Measurements from ENCODE around the gene OAS3.

Gene OAS3

GRCh38 chr12:112995008-112995407, 56.7 kb downstream of the OAS3 start:
- DNase-seq (ENCODE audit: insufficient read length, low spot score) (no peak), FAIRE-seq (no peak)
- no peak for TF ChIP-seq POLR2A (IDR thresholded peaks at IDR 0.05; ENCODE audit: low read depth, low read length)

- no peak for TF ChIP-seq POLR2A (IDR thresholded peaks at IDR 0.05; ENCODE audit: low read depth, low read length)
- FAIRE-seq (no peak), DNase-seq (ENCODE audit: insufficient read length, low spot score) (no peak)
Measured at GRCh38 chr12:112996501-112996900, 58.2 kb downstream of the OAS3 start.

- no peak for DNase-seq (ENCODE audit: insufficient read length, low spot score)
- no peak for TF ChIP-seq POLR2A (IDR thresholded peaks at IDR 0.05; ENCODE audit: low read depth, low read length)
- FAIRE-seq = no peak
Measured at GRCh38 chr12:112997506-112997905, 59.2 kb downstream of the OAS3 start.

DNA sequence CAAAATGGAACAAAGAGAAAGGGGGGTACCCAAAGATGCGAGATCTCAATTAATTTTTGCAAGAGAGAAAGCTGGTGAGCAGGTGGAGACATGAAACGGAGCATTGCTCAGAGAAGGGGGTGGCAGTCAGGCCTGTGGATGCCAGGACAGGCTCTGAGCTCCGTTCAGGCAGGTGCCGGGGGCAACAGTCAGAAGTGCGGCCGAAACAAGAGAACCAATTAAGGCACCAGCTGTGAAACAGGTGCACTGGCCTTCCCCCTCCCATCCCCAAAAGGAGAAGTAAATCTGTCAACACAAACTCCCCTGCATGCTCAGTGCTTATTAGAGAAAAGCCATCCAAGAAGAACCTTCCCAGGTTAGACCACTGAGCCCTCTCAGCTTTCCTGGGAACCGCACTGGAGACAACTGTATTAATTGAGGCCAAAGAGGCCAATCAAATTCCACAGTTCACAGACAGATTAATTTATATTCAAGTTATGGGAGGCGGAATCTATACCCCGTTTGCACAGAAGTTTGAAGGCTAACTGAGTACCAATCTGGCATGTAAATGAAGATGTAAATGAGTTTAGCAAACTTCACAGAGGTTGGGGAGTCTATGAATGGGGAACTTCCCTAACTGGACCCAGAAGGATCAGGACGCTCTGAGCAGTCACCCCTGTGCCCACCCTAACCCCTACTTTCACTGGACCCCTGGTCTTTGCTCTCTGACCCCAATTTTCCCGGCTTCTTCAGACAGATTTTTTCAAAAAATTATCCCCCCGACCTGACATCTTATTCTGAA, 60.9 kb downstream of the OAS3 start:
- no peak for TF ChIP-seq POLR2A (IDR thresholded peaks at IDR 0.05; ENCODE audit: low read depth, low read length)
- no peak for FAIRE-seq
- DNase-seq (ENCODE audit: insufficient read length, low spot score) = no peak

DNA sequence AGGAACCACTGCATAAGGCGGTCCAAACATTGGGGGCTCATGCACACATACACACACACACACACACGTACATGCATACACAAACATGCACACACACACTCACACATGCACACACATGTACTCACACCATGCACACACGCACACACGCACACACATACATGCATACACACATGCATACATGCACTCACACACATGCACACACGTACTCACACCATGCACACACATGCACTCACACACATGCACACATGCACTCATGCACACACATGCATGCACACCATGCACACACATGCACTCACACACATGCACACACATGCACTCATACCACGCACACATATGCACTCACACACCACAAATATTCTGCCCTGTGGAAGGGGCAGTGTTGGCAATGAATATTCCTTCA, 62.2 kb downstream of the OAS3 start:
- no peak for DNase-seq (ENCODE audit: insufficient read length, low spot score)
- TF ChIP-seq POLR2A (IDR thresholded peaks at IDR 0.05; ENCODE audit: low read depth, low read length) = no peak
- no peak for FAIRE-seq

DNA sequence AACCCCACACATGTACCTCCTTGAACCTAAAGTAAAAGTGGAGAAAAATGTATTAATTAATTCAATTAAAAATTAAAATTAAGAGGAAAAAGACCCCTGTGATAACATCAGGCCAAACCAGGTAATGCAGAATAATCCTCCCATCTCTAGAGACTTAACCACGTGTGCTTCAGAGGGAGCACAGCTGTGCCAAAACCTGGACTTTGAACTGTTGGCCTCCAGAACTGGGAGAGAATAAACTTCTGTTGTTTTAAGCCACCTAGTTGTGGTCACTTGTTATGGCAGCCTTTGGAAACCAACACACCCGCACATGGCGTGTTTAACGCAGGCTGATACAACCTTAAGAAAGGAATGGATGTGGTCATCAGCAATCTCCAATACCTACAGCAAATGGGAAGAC, 63.9 kb downstream of the OAS3 start:
- TF ChIP-seq POLR2A (IDR thresholded peaks at IDR 0.05; ENCODE audit: low read depth, low read length) = no peak
- no peak for DNase-seq (ENCODE audit: insufficient read length, low spot score)
- no peak for FAIRE-seq

DNA sequence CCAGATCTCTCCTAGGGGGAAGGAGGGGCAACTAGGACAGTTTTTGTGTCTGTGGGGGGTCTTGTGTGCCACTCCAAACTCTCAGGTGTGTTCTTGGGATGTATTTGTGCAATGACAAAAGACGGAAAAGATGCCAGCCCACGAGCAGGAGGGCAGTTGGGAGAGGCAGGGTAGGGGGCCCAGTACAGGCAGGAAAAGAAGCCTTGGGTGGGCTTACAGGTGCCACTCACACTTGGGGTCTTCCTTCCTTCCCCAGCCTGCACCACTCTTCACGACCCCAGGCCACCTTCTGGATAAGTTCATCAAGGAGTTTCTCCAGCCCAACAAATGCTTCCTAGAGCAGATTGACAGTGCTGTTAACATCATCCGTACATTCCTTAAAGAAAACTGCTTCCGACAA, 64.4 kb downstream of the OAS3 start:
- no peak for DNase-seq (ENCODE audit: insufficient read length, low spot score)
- no peak for TF ChIP-seq POLR2A (IDR thresholded peaks at IDR 0.05; ENCODE audit: low read depth, low read length)
- no peak for FAIRE-seq

DNA sequence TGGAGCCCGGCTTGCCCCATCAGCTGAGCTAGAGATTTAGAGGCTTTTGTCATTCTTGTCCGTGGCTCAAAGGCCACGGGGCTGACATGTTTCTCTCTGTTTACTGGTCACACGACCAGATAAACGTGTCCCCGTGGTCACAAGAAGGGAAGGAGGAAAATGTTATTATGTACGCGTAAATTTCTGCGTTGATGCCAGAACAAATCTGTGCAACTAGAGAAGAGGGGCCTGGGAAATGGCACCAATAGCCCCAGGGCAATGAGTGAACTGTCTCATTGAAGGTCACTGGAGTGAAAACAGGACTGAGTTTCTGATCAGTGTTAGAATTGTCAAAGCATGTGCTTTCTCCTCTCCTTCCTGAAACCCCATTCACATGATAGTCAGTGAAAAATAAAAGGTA, 65.4 kb downstream of the OAS3 start:
- no peak for TF ChIP-seq POLR2A (IDR thresholded peaks at IDR 0.05; ENCODE audit: low read depth, low read length)
- FAIRE-seq (no peak), DNase-seq (ENCODE audit: insufficient read length, low spot score) (no peak)

- DNase-seq (ENCODE audit: insufficient read length, low spot score) = peak; percentile 33
- no peak for TF ChIP-seq POLR2A (IDR thresholded peaks at IDR 0.05; ENCODE audit: low read depth, low read length)
- no peak for FAIRE-seq
Measured at GRCh38 chr12:113005762-113006161, 67.5 kb downstream of the OAS3 start.

DNA sequence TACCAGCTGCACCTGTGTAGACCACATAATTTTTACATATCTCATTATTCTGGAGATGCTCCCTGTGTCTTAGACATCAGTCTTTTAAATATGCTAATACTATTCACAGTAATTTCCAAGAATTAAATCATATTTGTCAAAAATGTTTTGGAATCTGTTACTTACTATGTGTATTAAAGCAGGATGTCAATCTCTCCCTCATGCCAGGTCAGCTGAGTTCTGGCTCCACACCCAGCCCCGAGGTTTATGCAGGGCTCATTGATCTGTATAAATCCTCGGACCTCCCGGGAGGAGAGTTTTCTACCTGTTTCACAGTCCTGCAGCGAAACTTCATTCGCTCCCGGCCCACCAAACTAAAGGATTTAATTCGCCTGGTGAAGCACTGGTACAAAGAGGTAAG, 67.9 kb downstream of the OAS3 start:
- no peak for TF ChIP-seq POLR2A (IDR thresholded peaks at IDR 0.05; ENCODE audit: low read depth, low read length)
- FAIRE-seq (no peak), DNase-seq (ENCODE audit: insufficient read length, low spot score) (no peak)

DNA sequence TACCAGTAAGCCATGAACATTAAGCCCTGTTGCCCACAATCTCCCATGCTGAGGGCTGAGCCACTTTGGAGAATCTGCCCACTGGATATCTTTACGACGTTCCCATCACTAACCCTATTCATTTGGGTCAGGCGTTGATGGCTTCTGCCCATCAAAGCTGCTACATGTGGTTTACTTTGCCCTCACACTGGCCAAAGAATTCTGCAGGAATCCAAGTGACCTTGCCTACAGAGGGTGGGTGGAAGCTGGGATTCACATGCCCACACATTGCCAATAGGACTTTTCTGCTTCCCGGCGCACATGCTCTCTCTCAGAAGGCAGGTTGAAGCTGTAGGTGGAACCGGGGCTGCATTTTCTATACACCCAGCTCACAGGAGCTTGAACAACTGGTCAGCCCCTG, 68.4 kb downstream of the OAS3 start:
- no peak for TF ChIP-seq POLR2A (IDR thresholded peaks at IDR 0.05; ENCODE audit: low read depth, low read length)
- DNase-seq (ENCODE audit: insufficient read length, low spot score) = no peak
- FAIRE-seq = no peak

DNA sequence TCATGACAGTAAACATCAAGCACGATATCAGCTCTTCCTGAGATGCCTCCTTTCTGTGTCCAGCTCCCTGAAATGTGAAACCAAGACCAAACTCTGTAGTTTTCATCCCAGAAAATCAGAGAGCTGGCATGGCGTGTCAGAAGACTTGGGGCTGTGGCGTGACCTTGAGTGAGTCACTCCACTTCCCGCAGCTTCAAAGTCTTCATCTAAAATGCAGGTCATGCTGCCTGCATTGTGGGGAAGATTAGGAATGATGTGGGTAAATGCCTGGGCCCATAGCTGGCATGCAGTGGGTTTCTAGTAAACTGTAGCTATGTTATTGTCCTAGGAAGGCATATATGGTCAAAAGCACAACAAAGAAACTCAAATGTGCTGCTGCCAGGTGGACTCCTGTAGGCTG, 68.9 kb downstream of the OAS3 start:
- peak; percentile 75 for DNase-seq (ENCODE audit: insufficient read length, low spot score)
- no peak for TF ChIP-seq POLR2A (IDR thresholded peaks at IDR 0.05; ENCODE audit: low read depth, low read length)
- FAIRE-seq = no peak

GRCh38 chr12:113010701-113011100, 72.4 kb downstream of the OAS3 start:
- TF ChIP-seq POLR2A (IDR thresholded peaks at IDR 0.05; ENCODE audit: low read depth, low read length) = no peak
- FAIRE-seq (no peak), DNase-seq (ENCODE audit: insufficient read length, low spot score) (no peak)

GRCh38 chr12:113014565-113014964, 76.3 kb downstream of the OAS3 start:
- FAIRE-seq (no peak), DNase-seq (ENCODE audit: insufficient read length, low spot score) (no peak)
- no peak for TF ChIP-seq POLR2A (IDR thresholded peaks at IDR 0.05; ENCODE audit: low read depth, low read length)

- FAIRE-seq = no peak
- DNase-seq (ENCODE audit: insufficient read length, low spot score) = no peak
- TF ChIP-seq POLR2A (IDR thresholded peaks at IDR 0.05; ENCODE audit: low read depth, low read length) = no peak
Measured at GRCh38 chr12:113016796-113017195, 78.5 kb downstream of the OAS3 start.

GRCh38 chr12:113019025-113019424, 80.8 kb downstream of the OAS3 start:
- no peak for TF ChIP-seq POLR2A (IDR thresholded peaks at IDR 0.05; ENCODE audit: low read depth, low read length)
- peak; percentile 50 for FAIRE-seq
- peak; percentile 43 for DNase-seq (ENCODE audit: insufficient read length, low spot score)
